Measurements from ENCODE around the gene ATP10B.

ATP10B gene

GRCh38 chr5:160641405-160641804, 210.6 kb downstream of the ATP10B start:
- no peaks in the 10 kb centered on the region for H3K27me3 ChIP-seq (ENCODE audit: low read length)
- H3K4me2 ChIP-seq (ENCODE audit: low read depth, low read length, poor library complexity, severe bottlenecking) = no peak overlapping the region
- H4K20me1 ChIP-seq (ENCODE audit: low read depth, low read length) = no peaks in the 10 kb centered on the region
- no peak overlapping the region for H3K9ac ChIP-seq (ENCODE audit: low read length)
- no peaks in the 10 kb centered on the region for H3K36me3 ChIP-seq (ENCODE audit: low read length)
- no peak overlapping the region for H3K4me3 ChIP-seq (ENCODE audit: insufficient read depth, low read length, poor library complexity, severe bottlenecking)
- H3K79me2 ChIP-seq (ENCODE audit: insufficient read depth, low read length) = no peaks in the 10 kb centered on the region
- no peaks in the 10 kb centered on the region for H3K9me2 ChIP-seq (replicated peaks; ENCODE audit: insufficient read depth, low read length)
- H2AFZ ChIP-seq (ENCODE audit: low read depth, low read length, severe bottlenecking) = no peak overlapping the region
- H3F3A ChIP-seq (ENCODE audit: insufficient read depth) = no peaks in the 10 kb centered on the region
- TF ChIP-seq CTCF (IDR thresholded peaks at IDR 0.05; ENCODE audit: insufficient read depth, low read length, poor library complexity, severe bottlenecking) = no peak
- no peak for TF ChIP-seq EZH2phosphoT487 (conservative IDR thresholded peaks at IDR 0.05; ENCODE audit: low read length)
- no peaks in the 10 kb centered on the region for H3K9me3 ChIP-seq (ENCODE audit: insufficient read depth, low read length)
- H3K27ac ChIP-seq (ENCODE audit: low read depth, low read length) = no peak overlapping the region

GRCh38 chr5:160640406-160640805, 211.6 kb downstream of the ATP10B start:
- Histone ChIP-seq H3K36me3 (ENCODE audit: low read length) (no peaks in the 10 kb centered on the region), H3K4me3 (ENCODE audit: insufficient read depth, low read length, poor library complexity, severe bottlenecking) (no peak overlapping the region), H3K4me2 (ENCODE audit: low read depth, low read length, poor library complexity, severe bottlenecking) (no peak overlapping the region), H3K9ac (ENCODE audit: low read length) (no peak overlapping the region), H3K27ac (ENCODE audit: low read depth, low read length) (no peak overlapping the region), H2AFZ (ENCODE audit: low read depth, low read length, severe bottlenecking) (no peak overlapping the region), H3K9me2 (replicated peaks; ENCODE audit: insufficient read depth, low read length) (no peaks in the 10 kb centered on the region), H3K79me2 (ENCODE audit: insufficient read depth, low read length) (no peaks in the 10 kb centered on the region), H4K20me1 (ENCODE audit: low read depth, low read length) (no peaks in the 10 kb centered on the region), H3F3A (ENCODE audit: insufficient read depth) (no peaks in the 10 kb centered on the region), H3K9me3 (ENCODE audit: insufficient read depth, low read length) (no peaks in the 10 kb centered on the region), H3K27me3 (ENCODE audit: low read length) (no peaks in the 10 kb centered on the region)
- TF ChIP-seq CTCF (IDR thresholded peaks at IDR 0.05; ENCODE audit: insufficient read depth, low read length, poor library complexity, severe bottlenecking) (no peak), EZH2phosphoT487 (conservative IDR thresholded peaks at IDR 0.05; ENCODE audit: low read length) (no peak)

GRCh38 chr5:160638161-160638742, 213.8 kb downstream of the ATP10B start:
- Histone ChIP-seq H4K20me1 (ENCODE audit: low read depth, low read length) (no peaks in the 10 kb centered on the region), H3K9ac (ENCODE audit: low read length) (no peak overlapping the region), H3K9me3 (ENCODE audit: insufficient read depth, low read length) (no peaks in the 10 kb centered on the region), H3K27me3 (ENCODE audit: low read length) (no peaks in the 10 kb centered on the region), H2AFZ (ENCODE audit: low read depth, low read length, severe bottlenecking) (no peak overlapping the region), H3K9me2 (replicated peaks; ENCODE audit: insufficient read depth, low read length) (no peaks in the 10 kb centered on the region), H3K36me3 (ENCODE audit: low read length) (no peaks in the 10 kb centered on the region), H3K4me2 (ENCODE audit: low read depth, low read length, poor library complexity, severe bottlenecking) (no peak overlapping the region), H3K27ac (ENCODE audit: low read depth, low read length) (no peak overlapping the region), H3K4me3 (ENCODE audit: insufficient read depth, low read length, poor library complexity, severe bottlenecking) (no peak overlapping the region), H3K79me2 (ENCODE audit: insufficient read depth, low read length) (no peaks in the 10 kb centered on the region), H3F3A (ENCODE audit: insufficient read depth) (no peaks in the 10 kb centered on the region)
- no peak for TF ChIP-seq EZH2phosphoT487 (conservative IDR thresholded peaks at IDR 0.05; ENCODE audit: low read length)
- TF ChIP-seq CTCF (IDR thresholded peaks at IDR 0.05; ENCODE audit: insufficient read depth, low read length, poor library complexity, severe bottlenecking) = no peak
